GM18907 (cell line): ENCODE measurements around the gene CD38.
A peak's percentile ranks its signal among the peaks of the same experiment; 100 is the strongest.

Experiments used
- ATAC-seq: cut with Tn5 transposase; IDR thresholded peaks from one replicate; pipeline ENCODE4 v1.9.1; 2021; ENCODE audit warnings: mild to moderate bottlenecking, moderate library complexity; ENCODE audit not compliant: unreplicated experiment

CD38 gene

DNA sequence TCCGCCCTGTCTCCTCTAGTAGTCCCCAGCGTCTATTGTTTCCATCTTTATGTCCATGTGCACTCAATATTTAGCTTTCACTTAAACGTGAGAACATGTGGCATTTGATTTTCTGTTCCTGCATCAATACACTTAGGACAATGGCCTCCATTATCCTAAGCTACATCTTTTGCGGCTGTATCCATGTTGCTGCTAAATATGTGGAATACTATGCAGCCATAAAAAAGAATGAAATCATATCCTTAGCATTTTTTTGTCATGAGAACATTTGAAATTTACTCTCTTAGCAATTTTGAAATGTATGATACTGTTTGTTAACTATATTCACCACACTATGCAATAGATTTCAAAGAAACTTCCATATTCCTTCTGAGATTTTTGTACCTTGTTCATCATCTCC lies 19.8 kb upstream of the CD38 start:
- ATAC-seq = no peak

DNA sequence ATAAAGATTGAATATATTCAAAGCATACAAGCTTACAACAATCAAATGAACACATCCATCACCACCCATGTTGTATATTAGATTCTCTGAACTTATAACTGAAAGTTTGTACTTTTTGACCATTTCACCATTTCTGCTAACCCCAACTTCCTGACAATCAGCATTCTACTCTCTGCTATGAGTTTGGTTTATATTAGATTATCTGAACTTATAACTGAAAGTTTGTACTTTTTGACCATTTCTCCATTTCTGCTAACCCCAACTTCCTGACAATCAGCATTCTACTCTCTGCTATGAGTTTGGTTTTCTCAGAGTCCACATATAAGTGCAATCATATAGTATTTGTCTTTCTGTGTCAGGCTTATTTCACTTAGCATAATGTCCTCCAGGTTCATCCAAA lies 15.7 kb upstream of the CD38 start:
- peak; percentile 46 for ATAC-seq

DNA sequence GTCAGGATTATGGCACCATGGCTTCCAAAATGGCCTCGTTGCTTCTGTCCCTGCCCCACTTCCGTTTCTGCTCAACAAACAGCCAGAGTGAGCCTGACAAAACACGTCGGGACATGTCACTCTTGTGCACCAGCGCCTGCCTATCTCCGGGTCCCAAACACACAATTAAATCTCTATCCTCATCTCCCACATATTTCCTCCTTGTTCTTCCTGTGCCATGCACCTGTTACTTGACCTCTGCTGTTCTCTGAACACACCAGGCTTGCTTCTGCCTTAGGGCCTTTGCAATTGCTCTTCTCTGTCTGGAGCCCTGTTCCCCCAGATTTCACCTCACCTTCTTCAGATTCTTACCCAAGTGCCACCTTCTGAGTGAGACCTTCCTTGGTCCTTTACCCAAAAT lies 12.7 kb upstream of the CD38 start:
- ATAC-seq = peak; percentile 7

DNA sequence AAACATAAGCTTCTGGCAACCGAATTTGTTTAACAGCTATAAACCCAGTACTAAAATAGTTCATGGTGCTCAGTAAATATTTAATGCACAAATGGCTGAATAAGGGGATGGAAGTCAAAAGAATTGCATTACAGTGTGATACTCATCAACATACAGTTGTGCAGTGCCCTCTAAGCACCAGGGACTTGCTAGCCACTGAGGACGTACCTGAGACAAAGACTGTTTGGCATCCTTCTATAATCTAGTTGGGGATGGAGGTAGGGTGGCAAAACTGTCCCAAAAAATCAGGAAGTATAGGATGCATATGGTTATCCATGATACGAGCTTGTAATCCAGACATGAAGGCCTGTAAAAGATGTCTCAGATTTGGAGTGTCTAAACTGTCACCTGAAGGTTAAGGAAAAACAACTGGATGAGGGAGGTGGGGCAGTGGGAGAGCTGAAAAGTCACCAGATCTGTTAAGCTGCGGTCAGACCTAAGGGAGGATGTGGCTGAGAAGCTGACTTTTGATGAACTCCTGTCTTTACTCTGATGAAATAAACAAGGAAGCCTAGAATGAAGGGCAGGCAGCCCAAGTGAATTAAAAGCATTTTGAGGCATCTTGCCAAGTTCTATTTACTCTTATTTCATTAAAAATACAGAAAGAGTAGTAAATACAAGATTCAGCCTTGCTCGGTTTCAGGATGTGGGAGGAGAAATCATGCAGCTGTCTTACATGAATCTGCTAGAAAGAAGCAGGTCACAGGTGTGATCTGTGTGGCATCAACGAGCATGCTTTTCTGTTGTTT lies 12.0 kb upstream of the CD38 start:
- peak; percentile 80 for ATAC-seq

DNA sequence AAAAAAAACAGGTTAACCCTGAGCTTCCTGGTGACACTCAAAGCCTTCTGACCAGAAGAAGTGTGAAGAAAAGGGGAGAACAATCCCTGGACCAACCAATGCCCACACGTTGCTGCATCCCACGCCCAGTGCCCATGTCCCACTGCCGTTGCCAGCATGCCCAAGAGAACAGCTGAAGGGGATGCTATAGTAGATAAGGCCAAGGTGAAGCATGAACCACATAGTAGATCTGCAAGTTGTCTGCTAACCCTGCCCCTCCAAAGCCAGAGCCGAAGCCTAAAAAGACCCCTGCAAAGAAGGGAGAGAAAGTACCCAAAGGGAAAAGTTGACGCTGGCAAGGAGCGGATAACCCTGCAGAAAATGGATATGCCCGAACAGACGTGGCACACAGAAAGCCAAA lies 11.3 kb upstream of the CD38 start:
- ATAC-seq = no peak

DNA sequence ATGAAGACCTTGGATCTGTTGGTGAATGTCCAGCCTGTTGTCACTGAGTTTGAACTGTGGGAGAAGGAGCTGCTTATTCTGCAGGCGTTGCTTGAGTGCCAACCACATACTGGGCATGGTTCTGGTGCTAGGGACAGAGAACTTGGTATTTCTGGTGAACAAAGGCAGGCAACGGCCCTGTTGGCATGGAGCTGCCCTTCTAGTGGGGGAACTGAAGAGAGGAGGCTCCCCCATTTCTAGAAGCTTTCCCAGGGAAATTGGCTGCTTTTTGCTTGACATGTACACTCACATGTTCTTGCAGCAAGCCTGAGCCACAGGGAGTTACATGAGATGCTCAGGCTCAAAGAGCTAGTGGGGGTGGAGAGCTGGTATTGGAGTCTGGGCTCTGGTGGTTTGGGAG lies 8.9 kb upstream of the CD38 start:
- ATAC-seq = no peak

DNA sequence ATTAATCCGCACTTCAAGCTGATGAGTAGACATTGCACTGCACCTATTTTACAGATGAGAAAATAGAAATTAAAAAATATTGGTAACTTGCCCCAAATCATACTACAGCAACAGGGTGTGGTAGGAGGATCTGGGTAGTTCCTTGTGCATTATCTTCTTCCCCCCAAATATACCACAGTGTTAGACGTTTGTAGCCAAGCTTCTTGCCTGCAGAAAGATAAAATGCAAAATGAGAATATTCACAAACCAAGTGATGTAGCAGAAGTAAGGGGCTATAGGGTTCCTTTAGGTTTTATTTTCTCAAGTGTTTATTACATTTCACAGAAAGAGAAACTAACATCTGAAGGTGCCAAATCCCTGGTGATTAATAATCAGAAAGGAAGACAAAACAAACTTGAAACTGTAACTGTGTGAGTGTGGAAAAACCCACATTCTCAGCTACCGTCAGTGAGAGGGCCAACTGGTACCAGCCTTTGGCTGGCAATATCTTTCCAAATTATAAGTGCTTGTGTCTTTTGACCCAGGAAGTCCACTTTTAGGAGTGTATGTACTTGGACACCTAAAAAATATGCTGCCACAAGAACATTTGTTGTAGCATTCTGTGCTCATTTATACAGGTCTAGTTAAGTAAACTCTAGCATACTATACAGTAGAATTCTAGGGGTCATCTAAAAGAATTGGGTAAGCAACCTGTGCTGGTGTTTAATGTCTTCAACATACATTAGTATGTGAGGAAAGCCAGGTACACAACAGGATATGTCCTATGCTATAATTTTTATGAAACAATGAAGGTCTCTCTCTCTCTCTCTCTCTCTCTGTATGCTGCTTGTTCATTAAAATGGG lies 6.7 kb upstream of the CD38 start:
- ATAC-seq = peak; percentile 85

DNA sequence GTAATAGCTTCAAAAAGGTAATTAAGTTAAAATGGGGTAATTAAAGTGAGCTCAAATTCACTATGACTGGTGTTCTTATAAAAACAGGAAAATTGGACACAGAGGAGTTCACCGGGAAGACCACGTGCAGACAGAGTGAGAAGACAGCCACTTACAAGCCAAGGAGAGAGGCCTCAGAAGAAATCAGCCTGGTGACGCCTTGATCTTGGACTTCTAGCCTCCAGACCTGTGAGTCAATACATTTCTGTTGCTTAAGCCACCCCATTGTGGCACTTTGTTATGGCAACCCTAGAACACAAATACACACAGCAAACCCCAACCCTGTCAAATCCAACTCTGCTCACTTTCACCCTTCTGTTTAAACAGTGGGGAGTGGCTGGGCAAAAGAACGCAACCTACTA lies 4.1 kb upstream of the CD38 start:
- no peak for ATAC-seq

DNA sequence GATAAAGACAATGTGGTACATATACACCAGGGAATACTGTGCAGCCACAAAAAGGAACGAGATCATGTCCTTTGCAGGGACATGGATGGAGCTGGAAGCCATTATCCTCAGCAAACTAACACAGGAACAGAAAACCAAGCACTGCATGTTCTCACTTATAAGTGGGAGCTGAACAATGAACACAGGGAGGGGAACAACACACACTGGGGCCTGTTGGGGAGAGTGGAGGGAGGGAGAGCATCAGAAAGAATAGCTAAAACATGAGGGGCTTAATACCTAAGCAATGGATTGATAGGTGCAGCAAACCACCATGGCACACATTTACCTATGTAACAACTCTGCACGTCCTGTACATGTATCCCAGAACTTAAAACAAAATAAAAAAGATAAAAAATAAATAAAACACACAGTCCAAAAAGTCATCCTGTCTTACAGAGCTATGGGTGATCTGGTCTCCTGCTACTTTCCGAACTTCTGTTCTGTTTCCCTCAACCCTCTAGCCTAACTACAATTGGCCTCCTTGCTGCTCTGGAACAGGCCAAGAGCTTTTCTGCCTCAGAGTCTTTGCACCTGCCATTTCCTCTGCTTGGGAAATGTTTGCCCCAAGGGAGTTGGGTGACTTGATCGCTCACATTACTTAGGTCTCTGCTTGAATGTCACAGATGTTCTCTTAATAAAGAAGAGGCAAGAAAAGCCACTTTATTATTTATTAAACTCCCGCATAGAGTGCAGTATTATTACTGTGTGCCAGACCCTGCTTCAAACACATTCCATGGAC lies 1.1 kb upstream of the CD38 start:
- ATAC-seq = no peak

DNA sequence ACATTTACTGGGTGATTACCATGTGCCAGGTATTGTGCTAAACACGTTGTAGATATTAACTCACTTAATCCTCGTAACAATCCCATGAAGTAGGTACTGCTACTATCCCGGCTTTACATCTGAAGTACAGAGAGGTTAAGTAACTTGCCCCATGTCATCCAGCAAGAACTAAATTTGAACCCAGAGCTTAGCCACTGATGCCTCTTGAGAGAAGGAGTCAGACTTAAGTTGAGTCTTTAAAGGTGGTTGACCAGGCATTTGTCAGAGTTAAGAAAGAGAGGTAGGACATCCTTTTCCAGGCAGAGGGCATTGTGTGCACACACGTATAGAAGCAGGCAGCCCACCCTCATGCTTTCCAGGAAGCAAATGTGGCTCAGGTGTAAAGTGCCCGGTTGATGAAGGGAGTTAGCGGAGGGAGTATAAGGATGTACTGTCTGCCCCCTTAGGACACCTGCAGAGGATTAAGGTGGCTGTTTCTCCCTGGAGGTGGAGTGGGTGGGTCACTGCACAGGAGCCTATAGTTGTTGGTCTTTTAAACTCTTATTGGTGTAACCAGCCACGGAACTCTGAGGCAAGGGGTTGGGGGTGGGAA lies 335 bp upstream of the CD38 start:
- no peak for ATAC-seq

DNA sequence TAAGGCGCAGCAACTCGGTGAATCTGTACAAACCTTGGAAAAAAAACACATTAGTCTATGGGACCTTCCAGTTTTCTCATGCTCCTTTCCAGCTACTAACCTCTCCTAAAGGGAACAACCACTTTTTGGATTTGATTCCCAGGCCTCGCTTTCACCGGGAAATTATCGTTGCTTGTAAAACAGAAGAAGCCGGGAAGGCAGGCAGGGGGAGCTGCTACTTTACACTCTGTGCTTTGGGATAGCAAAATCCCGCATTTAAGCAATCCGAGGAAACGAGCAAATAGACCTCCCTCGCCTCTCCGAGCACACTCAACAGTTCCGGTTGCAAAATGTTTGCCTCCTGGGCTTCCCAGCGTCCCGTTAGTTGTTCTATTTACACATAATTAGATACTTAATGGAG lies 1.2 kb downstream of the CD38 start:
- no peak for ATAC-seq

DNA sequence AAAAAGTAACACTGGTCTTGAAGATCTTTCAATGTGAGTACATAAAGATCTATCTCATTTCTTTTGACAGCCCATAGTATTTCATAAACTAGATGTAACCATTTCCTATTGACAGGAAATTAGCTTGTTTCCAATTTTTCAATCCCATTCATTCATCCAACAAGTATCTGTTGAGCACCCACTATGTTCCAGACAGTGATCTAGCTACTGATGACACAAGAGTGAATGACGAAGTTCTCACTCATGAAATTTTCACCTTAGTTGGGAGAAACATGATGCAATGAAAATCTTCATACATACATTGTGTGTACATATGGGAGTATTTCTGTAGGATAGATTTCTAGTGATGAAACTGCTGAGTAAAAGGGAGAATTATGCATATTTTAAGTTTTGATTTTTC lies 1.7 kb downstream of the CD38 start:
- ATAC-seq = no peak

DNA sequence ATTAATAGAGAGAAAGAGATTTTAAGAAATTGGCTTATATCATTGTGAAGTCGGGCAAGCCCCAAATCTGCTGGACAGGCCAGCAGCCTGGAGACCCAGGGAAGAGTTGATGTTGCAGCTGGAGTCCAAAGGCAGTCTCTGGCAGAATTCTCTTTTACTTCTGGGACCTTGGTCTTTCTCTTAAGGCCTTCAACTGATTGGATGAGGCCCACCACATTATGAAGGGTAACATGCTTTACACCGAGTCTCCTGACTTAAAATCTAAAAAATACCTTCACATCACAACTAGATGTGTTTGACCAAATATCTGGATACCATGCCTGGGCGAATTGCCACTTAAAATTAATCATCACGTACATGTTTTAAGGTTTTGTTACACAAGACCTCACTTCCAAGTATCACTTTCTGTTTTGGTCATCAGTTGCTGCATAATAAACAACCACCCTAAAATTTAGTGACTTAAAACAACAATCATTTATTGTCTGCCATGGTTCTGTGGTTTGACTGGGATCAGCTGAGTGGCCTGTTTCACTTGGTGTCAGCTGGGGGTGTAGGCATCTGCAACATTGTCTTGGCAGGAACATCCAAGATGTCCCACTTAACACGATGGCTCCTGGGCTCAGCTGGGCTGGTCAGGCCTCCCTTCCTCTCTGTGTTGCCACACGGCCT lies 3.4 kb downstream of the CD38 start:
- peak; percentile 46 for ATAC-seq

DNA sequence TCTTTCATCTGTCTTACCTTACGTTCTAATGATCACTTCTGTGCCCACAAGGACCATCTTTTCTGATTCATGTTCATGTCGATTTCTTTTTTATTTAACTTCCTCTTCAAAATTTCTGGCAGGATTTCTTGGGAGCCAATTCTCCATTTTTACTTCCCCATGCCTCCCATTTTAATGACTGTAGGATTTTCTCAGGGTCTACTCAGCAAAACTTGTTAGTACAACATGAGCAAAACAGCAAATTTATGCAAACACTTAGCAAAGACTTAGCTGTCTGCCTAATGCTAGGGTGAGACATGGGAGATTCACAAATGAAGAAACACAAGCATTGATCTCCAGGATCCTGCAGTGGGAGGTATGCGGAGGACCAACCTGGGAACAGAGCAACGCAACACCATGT lies 5.5 kb downstream of the CD38 start:
- ATAC-seq = no peak

DNA sequence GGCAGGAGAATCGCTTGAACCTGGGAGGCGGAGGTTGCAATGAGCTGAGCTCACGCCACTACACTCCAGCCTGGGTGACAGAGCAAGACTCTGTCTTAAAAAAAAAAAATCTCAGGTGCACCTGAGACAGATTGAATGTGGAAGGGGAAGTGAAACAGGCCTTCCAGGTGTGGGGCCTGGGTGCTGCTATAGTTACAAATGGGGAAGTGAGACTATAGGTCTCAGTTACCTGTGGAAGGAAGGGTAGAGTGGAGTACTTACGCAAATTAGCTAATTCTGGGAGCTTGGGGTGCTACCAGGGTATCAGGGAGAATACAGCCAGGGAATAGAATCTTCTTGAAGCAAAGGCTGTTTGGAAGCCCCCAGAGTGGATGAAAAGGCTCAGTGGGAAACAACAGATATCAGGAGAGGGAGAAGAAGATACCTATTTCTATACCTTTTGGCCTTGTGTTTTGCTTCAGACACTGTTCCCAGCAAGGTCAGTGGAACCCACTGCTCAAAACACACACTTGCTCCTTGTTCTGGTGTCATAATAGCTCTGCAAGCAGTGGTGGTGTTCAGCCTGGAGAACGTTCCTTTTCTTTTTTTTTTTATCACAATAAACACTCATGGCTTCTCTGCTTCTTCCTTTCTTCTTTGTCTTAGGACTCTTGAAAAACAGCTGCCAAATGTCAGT lies 7.0 kb downstream of the CD38 start:
- ATAC-seq = peak; percentile 81

DNA sequence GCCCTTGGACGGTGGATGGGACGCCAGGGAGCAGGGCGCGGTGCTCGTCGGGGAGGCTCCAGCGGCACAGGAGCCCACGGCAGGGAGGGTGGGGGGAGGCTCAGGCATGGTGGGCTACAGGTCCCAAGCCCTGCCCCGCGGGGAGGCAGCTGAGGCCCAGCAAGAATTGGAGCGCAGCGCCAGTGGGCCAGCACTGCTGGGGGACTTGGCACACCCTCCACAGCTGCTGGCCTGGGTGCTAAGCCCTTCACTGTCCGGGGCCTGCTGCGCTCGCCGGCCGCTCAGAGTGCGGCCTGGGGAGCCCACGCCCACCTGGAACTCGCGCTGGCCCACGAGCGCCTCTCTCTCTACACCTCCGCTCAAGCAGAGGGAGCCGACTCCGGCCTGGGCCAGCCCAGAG lies 8.6 kb downstream of the CD38 start:
- no peak for ATAC-seq

DNA sequence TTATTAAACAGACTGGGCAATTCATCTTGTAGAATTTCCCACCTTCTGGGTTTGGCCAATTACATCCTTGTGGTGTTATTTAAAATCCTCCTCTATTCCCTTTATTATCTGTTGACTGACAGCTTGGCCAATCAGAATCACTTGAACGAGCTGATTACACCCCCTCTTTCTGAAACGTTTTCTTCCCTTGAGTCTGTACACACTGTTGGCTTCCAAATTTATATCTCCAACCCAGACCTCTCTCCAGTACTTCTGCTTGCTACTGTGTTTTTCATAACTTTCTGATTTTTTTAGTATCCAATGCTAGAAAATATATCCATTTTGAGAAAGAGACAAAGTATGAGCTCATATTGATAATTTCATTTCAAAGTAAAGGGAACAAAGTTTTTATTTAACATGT lies 14.8 kb downstream of the CD38 start:
- ATAC-seq = no peak

DNA sequence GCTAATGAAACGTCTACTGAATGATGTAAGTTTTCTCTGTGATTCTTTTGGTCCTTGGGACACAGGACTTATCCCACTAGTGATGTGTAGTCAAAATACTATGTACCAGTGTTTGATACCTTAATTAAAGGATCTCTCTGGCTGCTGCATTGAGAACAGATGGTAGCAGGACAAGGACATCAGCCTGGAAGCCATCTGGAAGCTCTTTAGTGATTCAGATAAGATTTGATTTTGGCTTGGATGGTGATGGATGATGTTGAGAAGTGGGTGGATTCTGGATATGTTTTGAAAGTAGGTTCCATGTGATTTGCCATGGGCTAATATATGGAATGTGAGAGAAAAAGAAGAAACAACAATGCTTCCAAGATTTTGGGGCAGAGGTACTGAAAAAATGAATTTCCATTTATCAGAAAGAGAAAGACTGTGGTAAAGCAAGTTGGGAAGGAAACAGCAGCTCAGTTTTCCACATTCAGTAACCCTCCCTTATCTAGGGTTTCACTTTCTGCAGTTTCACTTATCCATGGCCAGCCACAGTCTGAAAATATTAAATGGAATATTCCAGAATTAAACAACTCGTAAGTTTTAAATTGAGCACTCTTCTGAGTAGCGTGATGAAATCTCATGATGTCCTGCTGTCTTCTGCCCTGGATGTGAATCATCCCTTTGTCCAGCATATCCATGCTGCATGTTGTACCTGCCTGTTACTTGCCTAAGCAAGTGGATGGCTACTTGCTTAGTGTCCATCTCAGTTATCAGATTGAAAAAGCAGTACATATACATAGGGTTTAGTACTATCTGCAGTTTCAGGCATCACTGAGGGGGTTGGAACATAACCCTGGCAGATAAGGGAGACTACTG lies 15.6 kb downstream of the CD38 start:
- ATAC-seq = no peak

DNA sequence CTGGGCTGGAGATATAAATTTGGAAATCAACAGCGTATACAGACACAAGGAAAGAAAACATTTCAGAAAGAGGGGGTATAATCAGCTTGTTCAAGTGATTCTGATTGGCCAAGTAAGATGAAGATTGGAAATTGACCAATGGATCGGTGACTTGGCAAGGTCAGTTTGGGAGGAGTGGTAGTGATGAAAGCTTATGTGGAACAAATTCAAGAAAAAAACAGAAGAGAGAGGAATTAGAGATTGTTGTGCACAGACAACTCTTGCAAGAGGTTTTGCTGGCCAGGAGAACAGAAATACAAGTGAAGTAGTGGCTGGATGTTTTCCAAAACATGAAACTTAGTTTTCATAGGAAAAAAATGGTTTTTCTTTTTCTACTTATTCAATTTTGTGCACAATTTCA lies 16.3 kb downstream of the CD38 start:
- ATAC-seq = no peak
